Neural crest cell (in vitro differentiated cells): ENCODE data around the gene IL15. TPM values are rescaled to one million over a fixed set of nuclear protein-coding genes. Genes with fewer than 3 reads are reported as not detected.
"Not testable (repeated sequence)": the region's sequence is repeated elsewhere in the genome, so short reads cannot be mapped to it uniquely, and the experiment has no call there.

Experiments used
- DNase-seq: peaks from one replicate; pipeline ENCODE4 v3.0.0; 2021; ENCODE audit warnings: low read depth, mixed read lengths, low spot score
- H3K27ac Mint-ChIP-seq: one replicate; pipeline ENCODE4 v1.8.0; 2021; ENCODE audit warnings: mild to moderate bottlenecking, mixed read lengths; ENCODE audit not compliant: unreplicated experiment
- H3K27me3 Mint-ChIP-seq: 2 replicates; pipeline ENCODE4 v1.8.0; 2021; ENCODE audit warnings: low read depth, mild to moderate bottlenecking, mixed read lengths
- H3K36me3 Mint-ChIP-seq: 2 replicates; pipeline ENCODE4 v1.8.0; 2021; ENCODE audit warnings: low read depth, mild to moderate bottlenecking, mixed read lengths
- H3K4me1 Mint-ChIP-seq: 2 replicates; pipeline ENCODE4 v1.8.0; 2021; ENCODE audit warnings: mixed read lengths
- H3K4me3 Mint-ChIP-seq: one replicate; pipeline ENCODE4 v1.8.0; 2021; ENCODE audit warnings: mild to moderate bottlenecking, mixed read lengths
- H3K9me3 Mint-ChIP-seq: 2 replicates; pipeline ENCODE4 v1.8.0; 2021; ENCODE audit warnings: mixed read lengths
- total RNA-seq: library from RNA; stranded (reverse); gene quantifications from 2 replicates; pipeline ENCODE4 v1.2.1, GENCODE V29; 2021
- TF ChIP-seq, protein P1 (sequence below): fragments of 200-600 bp; sonication (generic); conservative IDR thresholded peaks from 2 replicates; pipeline ENCODE4 v1.5.0; 2021; ENCODE audit warnings: antibody characterized with exemption, mild to moderate bottlenecking

The IL15 gene
- total RNA-seq, 1 donor from 2014 or later, result not detected

DNA sequence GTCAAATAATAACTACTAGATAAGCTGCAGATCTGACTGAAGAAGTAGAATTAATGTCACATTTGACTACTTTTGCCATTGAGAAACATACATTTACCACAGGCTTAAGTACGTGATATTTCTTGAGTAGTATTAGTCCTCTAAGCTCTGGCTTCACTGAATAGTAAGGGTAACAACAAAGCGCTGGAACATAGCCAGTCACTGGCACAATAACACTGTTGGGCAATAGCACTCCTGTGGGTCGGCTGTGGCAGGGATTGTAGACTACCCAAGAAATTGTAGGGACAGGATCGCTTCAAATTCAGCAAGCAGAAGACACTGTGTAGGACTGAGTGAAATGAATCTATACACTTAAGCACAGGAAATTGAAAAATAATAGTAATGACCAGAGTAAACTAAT is 27.1 kb upstream of the IL15 start:
- TF ChIP-seq, protein P1, sequence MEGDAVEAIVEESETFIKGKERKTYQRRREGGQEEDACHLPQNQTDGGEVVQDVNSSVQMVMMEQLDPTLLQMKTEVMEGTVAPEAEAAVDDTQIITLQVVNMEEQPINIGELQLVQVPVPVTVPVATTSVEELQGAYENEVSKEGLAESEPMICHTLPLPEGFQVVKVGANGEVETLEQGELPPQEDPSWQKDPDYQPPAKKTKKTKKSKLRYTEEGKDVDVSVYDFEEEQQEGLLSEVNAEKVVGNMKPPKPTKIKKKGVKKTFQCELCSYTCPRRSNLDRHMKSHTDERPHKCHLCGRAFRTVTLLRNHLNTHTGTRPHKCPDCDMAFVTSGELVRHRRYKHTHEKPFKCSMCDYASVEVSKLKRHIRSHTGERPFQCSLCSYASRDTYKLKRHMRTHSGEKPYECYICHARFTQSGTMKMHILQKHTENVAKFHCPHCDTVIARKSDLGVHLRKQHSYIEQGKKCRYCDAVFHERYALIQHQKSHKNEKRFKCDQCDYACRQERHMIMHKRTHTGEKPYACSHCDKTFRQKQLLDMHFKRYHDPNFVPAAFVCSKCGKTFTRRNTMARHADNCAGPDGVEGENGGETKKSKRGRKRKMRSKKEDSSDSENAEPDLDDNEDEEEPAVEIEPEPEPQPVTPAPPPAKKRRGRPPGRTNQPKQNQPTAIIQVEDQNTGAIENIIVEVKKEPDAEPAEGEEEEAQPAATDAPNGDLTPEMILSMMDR, result no peak
- H3K9me3 Mint-ChIP-seq, result no peaks in the 10 kb centered on the region
- DNase-seq, result no peak
- H3K27me3 Mint-ChIP-seq, result no peaks in the 10 kb centered on the region
- no peak overlapping the region for H3K4me3 Mint-ChIP-seq
- no peaks in the 10 kb centered on the region for H3K36me3 Mint-ChIP-seq
- H3K27ac Mint-ChIP-seq, result no peak overlapping the region
- no peaks in the 10 kb centered on the region for H3K4me1 Mint-ChIP-seq

- no peaks in the 10 kb centered on the region for H3K4me1 Mint-ChIP-seq
- H3K36me3 Mint-ChIP-seq, result no peaks in the 10 kb centered on the region
- H3K9me3 Mint-ChIP-seq, result no peaks in the 10 kb centered on the region
- H3K27ac Mint-ChIP-seq, result no peak overlapping the region
- no peak for DNase-seq
- no peak overlapping the region for H3K4me3 Mint-ChIP-seq
- no peaks in the 10 kb centered on the region for H3K27me3 Mint-ChIP-seq
- TF ChIP-seq, protein P1, result no peak
Measured at GRCh38 chr4:141610365-141610764, 26.0 kb upstream of the IL15 start.

GRCh38 chr4:141614878-141615586 is 21.4 kb upstream of the IL15 start:
- TF ChIP-seq, protein P1, result no peak
- H3K4me3 Mint-ChIP-seq, result no peak overlapping the region
- no peaks in the 10 kb centered on the region for H3K4me1 Mint-ChIP-seq
- H3K27me3 Mint-ChIP-seq, result no peaks in the 10 kb centered on the region
- peaks cover 4% of the 10 kb centered on the region for H3K36me3 Mint-ChIP-seq
- peaks cover 7% of the 10 kb centered on the region for H3K9me3 Mint-ChIP-seq
- H3K27ac Mint-ChIP-seq, result no peak overlapping the region
- no peak for DNase-seq

DNA sequence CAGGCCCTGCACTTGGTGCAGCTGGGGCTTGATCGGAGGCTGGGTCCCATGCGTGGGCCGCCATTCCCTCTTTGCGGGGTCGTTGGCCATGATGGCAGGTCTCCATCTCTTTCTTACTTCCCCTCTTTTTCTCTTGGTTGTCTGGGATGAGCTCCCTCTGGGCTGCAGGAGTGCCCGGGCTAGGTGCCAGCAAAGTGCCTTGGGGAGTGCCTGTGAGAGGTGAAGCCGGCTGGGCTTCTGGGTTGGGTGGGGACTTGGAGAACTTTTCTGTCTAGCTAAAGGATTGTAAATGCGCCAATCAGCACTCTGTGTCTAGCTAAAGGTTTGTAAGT is 20.8 kb upstream of the IL15 start:
- H3K27ac Mint-ChIP-seq, H3K9me3 Mint-ChIP-seq, H3K36me3 Mint-ChIP-seq, H3K27me3 Mint-ChIP-seq, H3K4me1 Mint-ChIP-seq, DNase-seq, H3K4me3 Mint-ChIP-seq: not testable (repeated sequence)

DNA sequence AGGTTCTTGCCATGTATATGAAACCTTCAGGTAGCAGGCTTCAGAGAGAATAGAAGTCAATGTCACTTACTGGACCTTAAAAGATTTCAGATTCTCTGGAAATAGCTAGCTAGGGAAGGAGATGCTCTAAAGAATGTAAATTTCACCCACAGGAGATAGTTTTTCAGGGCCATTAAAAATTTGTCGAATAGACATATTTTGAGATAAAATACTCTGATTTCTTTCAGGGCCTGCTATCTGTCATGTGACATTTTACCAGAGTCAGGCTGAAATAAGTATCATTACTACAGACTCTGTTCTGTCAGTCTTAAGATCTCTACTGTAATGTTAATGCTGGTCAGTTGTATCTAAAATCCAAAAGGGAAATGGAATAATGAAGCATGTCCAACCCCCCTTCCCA is 15.7 kb upstream of the IL15 start:
- H3K9me3 Mint-ChIP-seq, result peaks cover 7% of the 10 kb centered on the region
- H3K4me3 Mint-ChIP-seq, result no peak overlapping the region
- no peak for DNase-seq
- no peak overlapping the region for H3K27ac Mint-ChIP-seq
- no peaks in the 10 kb centered on the region for H3K27me3 Mint-ChIP-seq
- H3K4me1 Mint-ChIP-seq, result peaks cover 3% of the 10 kb centered on the region
- TF ChIP-seq, protein P1, result no peak
- peaks cover 4% of the 10 kb centered on the region for H3K36me3 Mint-ChIP-seq

- DNase-seq, result no peak
- H3K9me3 Mint-ChIP-seq, result no peaks in the 10 kb centered on the region
- TF ChIP-seq, protein P1, result no peak
Measured at GRCh38 chr4:141625023-141625422, 11.4 kb upstream of the IL15 start.

More at GRCh38 chr4:141625023-141625422, 11.4 kb upstream of the IL15 start:
- Mint-ChIP-seq H3K4me3 (no peak overlapping the region), H3K27me3 (no peaks in the 10 kb centered on the region), H3K4me1 (peaks cover 4% of the 10 kb centered on the region), H3K36me3 (no peaks in the 10 kb centered on the region), H3K27ac (no peak overlapping the region)
